ENCODE data around the gene OGDH.

Gene OGDH

GRCh38 chr7:44569959-44570358 lies 36.5 kb upstream of the OGDH start:
- TF ChIP-seq CTCF (IDR thresholded peaks at IDR 0.05; ENCODE audit: borderline replicate concordance, control extremely low read depth, extremely low read depth, insufficient read depth, missing control alignments) = no peak
- in situ Hi-C loops (cut with MboI; ENCODE audit: low sequenced_read_pairs, unreplicated experiment) = no loop called here

GRCh38 chr7:44572771-44573170 lies 33.7 kb upstream of the OGDH start:
- in situ Hi-C loops (cut with MboI; ENCODE audit: low sequenced_read_pairs, unreplicated experiment) = no loop called here

More at GRCh38 chr7:44569959-44570358, 36.5 kb upstream of the OGDH start:
- DNase-seq (ENCODE audit: low spot score) = no peak

GRCh38 chr7:44573464-44574286 lies 32.8 kb upstream of the OGDH start, which contains the start of gene DDX56:
Gene DDX56 (minus strand): TSS chr7:44573908. CDS start chr7:44573895, 13 bp downstream.
- TF ChIP-seq CTCF (IDR thresholded peaks at IDR 0.05; ENCODE audit: borderline replicate concordance, control extremely low read depth, extremely low read depth, insufficient read depth, missing control alignments) = no peak
- in situ Hi-C loops (cut with MboI; ENCODE audit: low sequenced_read_pairs, unreplicated experiment) = no loop called here
- DNase-seq (ENCODE audit: low spot score) = peak; percentile 97

More at GRCh38 chr7:44572771-44573170, 33.7 kb upstream of the OGDH start:
- DNase-seq (ENCODE audit: low spot score) = no peak
- no peak for TF ChIP-seq CTCF (IDR thresholded peaks at IDR 0.05; ENCODE audit: borderline replicate concordance, control extremely low read depth, extremely low read depth, insufficient read depth, missing control alignments)

- in situ Hi-C loops (cut with MboI; ENCODE audit: low sequenced_read_pairs, unreplicated experiment) = no loop called here
- DNase-seq (ENCODE audit: low spot score) = no peak
- TF ChIP-seq CTCF (IDR thresholded peaks at IDR 0.05; ENCODE audit: borderline replicate concordance, control extremely low read depth, extremely low read depth, insufficient read depth, missing control alignments) = no peak
These were observed 32.0 kb upstream of the OGDH start for GRCh38 chr7:44574287-44574872.

- in situ Hi-C loops (cut with MboI; ENCODE audit: low sequenced_read_pairs, unreplicated experiment) = loop anchor here (25.0 kb wide), 1 partner anchor 187 kb away; no protein-coding TSS in a partner anchor
- TF ChIP-seq CTCF (IDR thresholded peaks at IDR 0.05; ENCODE audit: borderline replicate concordance, control extremely low read depth, extremely low read depth, insufficient read depth, missing control alignments) = no peak
- DNase-seq (ENCODE audit: low spot score) = peak; percentile 6
These were observed 31.4 kb upstream of the OGDH start for GRCh38 chr7:44575054-44575453.

- TF ChIP-seq CTCF (IDR thresholded peaks at IDR 0.05; ENCODE audit: borderline replicate concordance, control extremely low read depth, extremely low read depth, insufficient read depth, missing control alignments) = no peak
- no peak for DNase-seq (ENCODE audit: low spot score)
- in situ Hi-C loops (cut with MboI; ENCODE audit: low sequenced_read_pairs, unreplicated experiment) = loop anchor here (25.0 kb wide), 1 partner anchor 186 kb away; no protein-coding TSS in a partner anchor
These were observed 30.2 kb upstream of the OGDH start for GRCh38 chr7:44576228-44576627.
